GM23248 (cell line): ENCODE measurements around the gene GLI1. TPM values are rescaled to one million over a fixed set of nuclear protein-coding genes. Genes with fewer than 3 reads are reported as not detected.
"Not testable (repeated sequence)": the region's sequence is repeated elsewhere in the genome, so short reads cannot be mapped to it uniquely, and the experiment has no call there.

Experiments used
- DNase-seq: peaks from one replicate; pipeline ENCODE4 v3.0.0-alpha.2; 2015
- H2AFZ ChIP-seq: fragments of 200-600 bp; sonication (generic); 2 replicates; pipeline ENCODE4 v1.6.1; 2016; ENCODE audit warnings: antibody characterized with exemption
- H3F3A ChIP-seq: fragments of 200-600 bp; sonication (generic); 2 replicates; pipeline ENCODE4 v1.6.1; 2016; ENCODE audit warnings: mild to moderate bottlenecking, antibody characterized with exemption, mixed run types; ENCODE audit not compliant: insufficient read depth
- H3K27ac ChIP-seq: fragments of 200-600 bp; sonication (generic); 2 replicates; pipeline ENCODE4 v1.5.1; 2016; ENCODE audit warnings: mild to moderate bottlenecking
- H3K27me3 ChIP-seq: fragments of 200-600 bp; sonication (generic); replicated peaks from 2 replicates; pipeline ENCODE4 v1.6.1; 2016; ENCODE audit warnings: mild to moderate bottlenecking; ENCODE audit not compliant: insufficient read depth
- H3K36me3 ChIP-seq: fragments of 200-600 bp; sonication (generic); 2 replicates; pipeline ENCODE4 v1.6.1; 2016; ENCODE audit warnings: low read depth, mild to moderate bottlenecking
- H3K4me1 ChIP-seq: fragments of 200-600 bp; sonication (generic); 2 replicates; pipeline ENCODE4 v1.6.1; 2016; ENCODE audit warnings: mild to moderate bottlenecking; ENCODE audit not compliant: insufficient read depth
- H3K4me2 ChIP-seq: fragments of 200-600 bp; sonication (generic); one replicate; pipeline ENCODE4 v1.6.1; 2016; ENCODE audit warnings: mild to moderate bottlenecking; ENCODE audit not compliant: unreplicated experiment
- H3K4me3 ChIP-seq: fragments of 200-600 bp; sonication (generic); 2 replicates; pipeline ENCODE4 v1.5.1; 2016; ENCODE audit warnings: mild to moderate bottlenecking
- H3K79me2 ChIP-seq: fragments of 200-600 bp; sonication (generic); 2 replicates; pipeline ENCODE4 v1.6.1; 2016; ENCODE audit warnings: mild to moderate bottlenecking; ENCODE audit not compliant: insufficient read depth
- H3K9ac ChIP-seq: fragments of 200-600 bp; sonication (generic); 2 replicates; pipeline ENCODE4 v1.6.1; 2016; ENCODE audit warnings: mild to moderate bottlenecking
- H3K9me2 ChIP-seq: fragments of 200-600 bp; sonication (generic); 2 replicates; pipeline ENCODE4 v1.6.1; 2016; ENCODE audit warnings: mixed run types, mild to moderate bottlenecking, moderate library complexity; ENCODE audit not compliant: insufficient read depth
- H3K9me3 ChIP-seq: fragments of 200-600 bp; sonication (generic); one replicate; pipeline ENCODE4 v1.6.1; 2017; ENCODE audit warnings: low read depth
- H4K20me1 ChIP-seq: fragments of 200-600 bp; sonication (generic); 2 replicates; pipeline ENCODE4 v1.6.0; 2016; ENCODE audit not compliant: insufficient read depth
- EZH2 ChIP-seq: fragments of 200-600 bp; sonication (generic); IDR thresholded peaks from 2 replicates; pipeline ENCODE4 v1.6.1; 2018; ENCODE audit warnings: antibody characterized with exemption, mild to moderate bottlenecking; ENCODE audit not compliant: insufficient read depth, poor library complexity, severe bottlenecking
- EZH2phosphoT487 ChIP-seq: fragments of 200-600 bp; sonication (generic); IDR thresholded peaks from 2 replicates; pipeline ENCODE4 v1.6.1; 2018; ENCODE audit warnings: antibody characterized with exemption, moderate library complexity, mild to moderate bottlenecking, low read depth; ENCODE audit not compliant: insufficient read depth
- WGBS, 2 experiments: methylation state at CpG; one replicate each; pipeline ENCODE4 v1.1.6; 2015 to 2017; ENCODE audit warnings: low lambda C conversion rate in 2 of 2, low coverage in 1 of 2; ENCODE audit errors: missing lambda C conversion rate in 2 of 2; 5-methylcytosine and 5-hydroxymethylcytosine counted together
- in situ Hi-C: fragments of 300-500 bp; cut with MboI; formaldehyde crosslinking; loops from 2 replicates; pipeline ENCODE4 v1.15.0; 2020
- polyA plus RNA-seq: library from polyadenylated mRNA; unstranded; fragments of >200 nt; fragmentation: Nextera tagmentation; extraction: Ambion mirVana; gene quantifications from 2 replicates; pipeline ENCODE4 v1.2.1, GENCODE V29; 2016
- total RNA-seq: library from RNA; depleted of rRNA; stranded (reverse); fragments of >200 nt; shearing (Covaris generic); gene quantifications from 2 replicates; pipeline ENCODE4 v1.2.3, GENCODE V29; 2014

Gene GLI1
- total and polyA plus RNA-seq, 2 experiments from 2014 or later = 1.0 to 1.8 TPM

DNA sequence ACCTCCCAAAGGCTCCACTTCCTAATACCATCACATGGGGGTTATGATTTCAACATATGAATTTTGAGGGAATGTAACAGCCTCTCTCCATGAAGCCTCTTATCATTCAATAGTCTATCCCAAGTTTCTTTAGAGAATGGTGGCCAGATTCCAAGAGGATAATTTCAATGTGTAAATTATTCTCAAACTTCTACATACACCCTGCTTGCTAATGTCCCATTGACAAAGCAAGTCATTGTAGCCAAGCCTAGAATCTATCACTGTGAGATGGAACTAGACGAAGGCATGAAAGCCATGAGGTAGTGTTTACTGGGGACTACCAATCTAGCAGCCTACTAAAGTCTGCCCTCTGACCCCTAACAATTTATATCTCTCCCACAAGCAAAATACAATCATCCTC, 21.2 kb upstream of the GLI1 start:
- H3K27ac ChIP-seq = no peak overlapping the region
- no peak overlapping the region for H3K4me2 ChIP-seq
- 65 to 70% methylated on average over 1 of the region's 1 CpG for WGBS, 2 experiments
- no peak overlapping the region for H3K4me3 ChIP-seq
- H4K20me1 ChIP-seq = no peaks in the 10 kb centered on the region
- no peak for TF ChIP-seq EZH2
- no peak for TF ChIP-seq EZH2phosphoT487
- no peak overlapping the region for H2AFZ ChIP-seq
- H3K9ac ChIP-seq = no peak overlapping the region
- no peaks in the 10 kb centered on the region for H3K36me3 ChIP-seq
- no peaks in the 10 kb centered on the region for H3K27me3 ChIP-seq
- H3K79me2 ChIP-seq = no peaks in the 10 kb centered on the region
- H3K4me1 ChIP-seq = no peaks in the 10 kb centered on the region
- no peaks in the 10 kb centered on the region for H3K9me2 ChIP-seq
- DNase-seq = no peak
- in situ Hi-C loops = no loop called here
- H3K9me3 ChIP-seq = no peaks in the 10 kb centered on the region
- H3F3A ChIP-seq = no peaks in the 10 kb centered on the region

DNA sequence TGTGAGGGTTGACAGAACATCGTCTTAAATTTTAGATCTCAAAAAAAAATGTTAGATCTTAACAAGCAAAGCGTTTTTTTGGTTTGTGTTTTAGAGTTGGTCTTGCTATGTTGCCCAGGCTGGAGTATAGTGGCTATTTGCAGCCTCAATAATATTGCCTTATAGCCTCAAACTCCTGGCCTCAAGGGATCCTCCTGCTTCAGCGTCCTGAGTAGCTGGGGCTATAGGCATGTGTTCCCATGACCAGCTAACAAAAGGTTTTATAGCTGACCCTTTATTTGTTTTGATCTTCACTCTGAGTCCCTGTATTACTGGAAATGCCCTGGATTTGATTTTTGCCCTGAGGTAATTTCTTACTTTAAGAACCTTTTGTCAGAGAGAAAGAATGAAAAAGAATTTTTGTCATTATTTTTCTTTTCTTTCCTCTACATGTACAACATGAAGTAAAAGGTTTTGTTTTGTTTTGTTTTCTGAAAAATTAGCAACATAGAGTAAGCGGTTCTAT, 19.8 kb upstream of the GLI1 start:
- no peak for DNase-seq
- Histone ChIP-seq H3K27ac (no peak overlapping the region), H3K79me2 (no peaks in the 10 kb centered on the region), H3K9me2 (no peaks in the 10 kb centered on the region), H3K4me3 (no peak overlapping the region), H3K9me3 (no peaks in the 10 kb centered on the region), H2AFZ (no peak overlapping the region), H4K20me1 (no peaks in the 10 kb centered on the region), H3K27me3 (no peaks in the 10 kb centered on the region), H3K4me1 (no peaks in the 10 kb centered on the region), H3K4me2 (no peak overlapping the region), H3K36me3 (no peaks in the 10 kb centered on the region), H3F3A (no peaks in the 10 kb centered on the region), H3K9ac (no peak overlapping the region)
- WGBS, 2 experiments = 70 to 71% methylated on average over 4 of the region's 4 CpGs
- in situ Hi-C loops = loop anchor here (10.0 kb wide), 1 partner anchor 125 kb away; no protein-coding TSS in a partner anchor
- no peak for TF ChIP-seq EZH2
- TF ChIP-seq EZH2phosphoT487 = no peak

DNA sequence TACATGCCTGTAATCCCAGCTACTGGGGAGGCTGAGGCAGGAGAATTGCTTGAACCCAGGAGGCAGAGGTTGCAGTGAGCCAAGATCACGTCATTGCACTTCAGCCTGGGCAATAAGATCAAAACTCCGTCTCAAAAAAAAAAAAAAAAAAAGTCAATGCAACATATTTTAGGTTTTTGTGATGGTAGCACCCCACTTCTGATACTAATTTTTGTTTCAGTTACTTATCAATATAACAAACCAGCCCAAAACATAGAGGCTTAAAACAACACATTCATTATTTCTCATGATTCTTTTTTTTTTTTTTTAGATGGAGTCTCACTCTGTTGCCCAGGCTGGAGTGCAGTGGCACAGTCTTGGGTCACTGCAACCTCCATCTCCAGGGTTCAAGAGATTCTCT, 18.2 kb upstream of the GLI1 start:
- not testable (repeated sequence) for H3K27me3 ChIP-seq, H3K27ac ChIP-seq, H3K9me3 ChIP-seq, H3K9me2 ChIP-seq, H3F3A ChIP-seq, H3K36me3 ChIP-seq, H3K4me3 ChIP-seq, H3K79me2 ChIP-seq, H4K20me1 ChIP-seq, H2AFZ ChIP-seq, H3K9ac ChIP-seq, DNase-seq, H3K4me1 ChIP-seq, H3K4me2 ChIP-seq
- WGBS, 2 experiments = 41 to 47% methylated on average over 2 of the region's 2 CpGs
- in situ Hi-C loops = loop anchor here (10.0 kb wide), 1 partner anchor 127 kb away; no protein-coding TSS in a partner anchor

DNA sequence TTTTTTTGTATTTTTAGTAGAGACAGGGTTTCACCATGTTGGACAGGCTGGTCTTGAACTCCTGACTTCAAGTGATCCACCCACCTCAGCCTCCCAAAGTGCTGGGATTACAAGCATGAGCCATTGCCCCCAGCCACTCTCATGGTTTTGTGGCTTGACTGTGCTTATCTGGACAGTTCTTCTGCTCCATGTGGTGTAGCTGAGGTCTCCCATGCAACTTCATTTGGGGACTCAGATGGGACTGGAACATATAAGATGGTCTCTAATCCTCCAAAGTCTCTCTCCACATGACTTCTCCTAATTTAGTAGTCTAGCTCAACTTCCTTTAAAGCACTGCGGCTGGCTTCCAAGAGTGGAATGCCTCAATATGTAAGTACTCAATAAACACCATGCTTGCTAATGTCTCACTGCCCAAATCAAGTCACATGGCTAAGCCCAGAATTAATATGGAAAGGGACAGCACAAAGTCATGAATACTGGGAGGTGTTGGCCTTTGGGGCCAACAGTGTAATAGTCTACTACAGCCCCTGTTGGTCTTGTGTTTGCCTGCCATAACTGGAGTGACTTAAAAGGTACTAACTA, 17.6 kb upstream of the GLI1 start:
- in situ Hi-C loops = loop anchor here (10.0 kb wide), 1 partner anchor 127 kb away; no protein-coding TSS in a partner anchor

DNA sequence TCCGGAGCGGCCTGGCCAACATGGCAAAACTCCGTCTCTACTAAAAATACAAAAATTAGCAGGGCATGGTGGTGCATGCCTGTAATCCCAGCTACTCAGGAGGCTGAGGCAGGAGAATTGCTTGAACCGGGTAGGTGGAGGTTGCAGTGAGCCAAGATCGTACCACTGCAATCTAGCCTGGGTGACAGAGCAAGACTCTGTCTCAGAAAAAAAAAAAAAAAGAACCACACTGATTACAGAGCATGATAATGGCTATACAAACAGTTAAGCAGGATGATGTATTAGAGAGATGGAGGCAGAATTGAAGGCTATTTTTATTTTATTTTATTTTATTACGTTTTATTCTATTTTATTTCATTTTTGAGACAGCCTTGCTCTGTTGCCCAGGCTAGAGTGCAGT, 15.2 kb upstream of the GLI1 start:
- in situ Hi-C loops = loop anchor here (10.0 kb wide), 1 partner anchor 130 kb away; no protein-coding TSS in a partner anchor
- not testable (repeated sequence) for H3K27ac ChIP-seq, H3F3A ChIP-seq, H2AFZ ChIP-seq, H3K79me2 ChIP-seq, H3K36me3 ChIP-seq, H3K4me3 ChIP-seq, H3K4me2 ChIP-seq, H3K27me3 ChIP-seq, H3K9me2 ChIP-seq, H4K20me1 ChIP-seq, H3K9me3 ChIP-seq, H3K9ac ChIP-seq, DNase-seq, H3K4me1 ChIP-seq
- WGBS, 2 experiments = 72 to 76% methylated on average over 6 of the region's 6 CpGs

More for the DNA sequence above, 17.6 kb upstream of the GLI1 start:
- no peaks in the 10 kb centered on the region for H3F3A ChIP-seq
- H3K27me3 ChIP-seq = no peaks in the 10 kb centered on the region
- no peak overlapping the region for H3K27ac ChIP-seq
- H3K9ac ChIP-seq = no peak overlapping the region
- H4K20me1 ChIP-seq = no peaks in the 10 kb centered on the region
- H3K9me3 ChIP-seq = no peaks in the 10 kb centered on the region
- no peak overlapping the region for H3K4me2 ChIP-seq
- TF ChIP-seq EZH2phosphoT487 = no peak
- no peak overlapping the region for H2AFZ ChIP-seq
- WGBS, 2 experiments = 0% methylated on average over 1 of the region's 1 CpG
- no peak overlapping the region for H3K4me3 ChIP-seq
- no peaks in the 10 kb centered on the region for H3K4me1 ChIP-seq
- no peaks in the 10 kb centered on the region for H3K79me2 ChIP-seq
- no peaks in the 10 kb centered on the region for H3K36me3 ChIP-seq
- no peaks in the 10 kb centered on the region for H3K9me2 ChIP-seq
- DNase-seq = no peak
